Measurements from ENCODE around the gene HS3ST4.
"Not testable (repeated sequence)": the region's sequence is repeated elsewhere in the genome, so short reads cannot be mapped to it uniquely, and the experiment has no call there.

HS3ST4 gene

DNA sequence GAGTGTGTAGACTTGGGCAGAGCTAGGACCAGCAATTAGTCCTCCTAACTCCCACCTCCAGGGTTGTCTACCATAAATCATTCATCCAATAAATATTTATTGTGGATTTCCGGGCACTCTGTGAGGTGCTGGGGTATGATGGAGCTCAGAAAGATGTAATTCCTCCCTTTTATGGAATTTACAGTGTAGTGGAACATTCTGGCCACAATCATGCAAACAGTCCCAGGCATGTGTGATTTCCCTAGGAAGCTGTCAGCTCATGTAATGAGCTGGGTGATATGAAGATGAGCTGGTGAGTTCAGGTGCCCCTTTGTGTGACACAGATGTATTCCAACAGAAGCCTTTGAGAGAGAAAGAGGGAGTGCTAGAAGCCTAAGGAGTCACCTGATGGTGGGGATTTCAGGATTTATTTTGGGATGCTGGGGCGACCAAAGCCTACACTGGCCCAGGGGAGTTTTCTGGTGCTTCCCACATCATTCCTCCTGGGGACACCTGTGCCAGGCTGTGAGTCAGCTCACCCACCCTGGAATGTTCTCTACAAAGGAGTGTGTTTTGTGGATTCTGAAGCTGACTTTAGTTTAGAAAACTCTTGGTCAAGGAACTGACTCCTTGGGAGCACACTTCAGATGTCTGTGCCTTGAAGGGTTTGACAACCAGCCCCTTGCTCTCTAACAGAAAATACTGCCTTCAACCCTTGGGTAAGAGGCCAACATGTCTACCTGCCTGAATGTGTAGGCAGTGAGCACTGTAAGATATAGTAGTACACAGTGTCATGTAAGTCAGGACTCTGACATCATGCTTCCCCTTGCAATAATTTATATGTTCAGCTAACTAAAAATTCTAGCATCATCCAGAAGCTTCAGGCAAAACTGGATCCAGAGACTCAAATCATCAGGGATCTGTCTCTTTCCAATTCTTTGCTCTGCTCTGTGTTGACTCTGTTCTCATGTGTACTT is 42.9 kb downstream of the HS3ST4 start:
- DNase-seq: no peak

- no peak for DNase-seq
Measured at GRCh38 chr16:25735645-25736044, 43.9 kb downstream of the HS3ST4 start.

- no peak for DNase-seq
Measured at GRCh38 chr16:25747160-25747758, 55.5 kb downstream of the HS3ST4 start.

DNA sequence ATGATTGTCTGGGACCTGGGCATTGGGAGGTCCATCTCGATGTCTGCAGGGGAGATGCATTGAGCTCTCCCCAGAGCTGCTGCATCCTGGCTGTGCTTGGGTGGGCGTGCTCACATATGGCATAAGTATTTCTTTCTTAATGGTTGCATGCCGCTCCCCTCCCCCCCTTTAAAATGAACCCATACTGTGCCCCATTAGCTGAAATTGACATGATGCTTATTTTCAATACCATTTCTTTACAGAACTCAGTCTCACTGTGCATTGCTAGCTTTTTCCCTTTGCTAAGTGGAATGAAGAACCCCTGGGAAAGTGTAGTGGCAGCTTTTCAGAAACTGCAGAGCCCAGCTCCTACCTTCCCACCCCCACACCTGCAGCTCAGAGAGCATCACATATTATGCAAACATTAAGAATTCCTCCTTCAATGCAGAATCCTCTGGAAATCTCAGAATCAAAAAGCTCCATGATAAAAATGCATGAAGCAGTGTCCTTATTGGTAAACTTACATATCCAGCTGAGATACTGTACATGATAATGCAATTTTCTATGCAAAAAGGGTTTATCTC is 56.4 kb downstream of the HS3ST4 start:
- no peak for DNase-seq

- no peak for DNase-seq
Measured at GRCh38 chr16:25750488-25751216, 58.9 kb downstream of the HS3ST4 start.

DNA sequence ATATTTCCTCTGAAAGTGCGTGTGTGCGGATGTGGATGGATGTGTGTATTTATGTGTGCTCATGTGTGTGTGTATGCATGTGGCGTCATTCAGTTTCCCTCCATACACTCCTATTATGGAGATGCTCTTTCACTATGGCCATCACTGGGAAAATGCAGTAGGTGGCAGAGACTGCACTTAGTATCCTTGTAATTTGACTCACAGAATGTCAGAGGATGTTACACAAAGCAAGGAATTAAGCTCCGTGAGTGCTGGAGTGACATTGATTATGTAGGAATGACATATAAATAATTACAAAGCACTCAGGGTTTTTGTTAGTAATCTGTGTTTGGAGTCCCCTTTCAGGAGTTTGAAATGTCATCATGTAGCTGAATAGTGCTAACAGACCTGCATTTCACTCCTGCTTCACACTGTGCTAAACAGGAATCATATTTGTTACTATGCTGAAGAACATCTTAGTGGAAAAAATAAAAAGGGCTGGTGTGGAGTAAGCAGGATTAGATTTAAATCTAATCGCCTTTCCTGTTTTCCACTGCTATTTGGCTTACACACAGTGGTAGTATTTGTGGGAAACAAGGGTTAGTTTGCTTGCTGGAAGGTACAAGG is 59.6 kb downstream of the HS3ST4 start:
- DNase-seq: no peak

DNA sequence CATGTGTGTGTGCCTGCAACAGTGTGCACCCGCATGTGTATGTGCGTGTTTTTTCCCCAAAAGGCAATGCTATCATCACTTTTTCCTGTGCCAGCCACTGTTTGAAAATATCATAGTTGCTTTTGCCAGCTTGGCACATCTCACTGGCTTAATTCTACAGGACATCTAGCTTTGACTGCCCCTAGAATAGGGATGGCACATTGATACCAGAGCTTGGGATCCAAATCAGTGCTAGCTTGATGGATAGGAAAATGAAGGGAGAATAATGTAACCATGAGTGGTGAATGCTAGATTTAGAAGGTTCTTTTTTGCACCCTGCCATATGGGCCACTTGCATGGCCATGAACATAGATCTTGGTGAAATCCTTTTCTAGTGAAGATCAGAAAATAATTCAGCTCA is 72.7 kb downstream of the HS3ST4 start:
- DNase-seq: no peak

- no peak for DNase-seq
Measured at GRCh38 chr16:25771216-25771615, 79.5 kb downstream of the HS3ST4 start.

DNA sequence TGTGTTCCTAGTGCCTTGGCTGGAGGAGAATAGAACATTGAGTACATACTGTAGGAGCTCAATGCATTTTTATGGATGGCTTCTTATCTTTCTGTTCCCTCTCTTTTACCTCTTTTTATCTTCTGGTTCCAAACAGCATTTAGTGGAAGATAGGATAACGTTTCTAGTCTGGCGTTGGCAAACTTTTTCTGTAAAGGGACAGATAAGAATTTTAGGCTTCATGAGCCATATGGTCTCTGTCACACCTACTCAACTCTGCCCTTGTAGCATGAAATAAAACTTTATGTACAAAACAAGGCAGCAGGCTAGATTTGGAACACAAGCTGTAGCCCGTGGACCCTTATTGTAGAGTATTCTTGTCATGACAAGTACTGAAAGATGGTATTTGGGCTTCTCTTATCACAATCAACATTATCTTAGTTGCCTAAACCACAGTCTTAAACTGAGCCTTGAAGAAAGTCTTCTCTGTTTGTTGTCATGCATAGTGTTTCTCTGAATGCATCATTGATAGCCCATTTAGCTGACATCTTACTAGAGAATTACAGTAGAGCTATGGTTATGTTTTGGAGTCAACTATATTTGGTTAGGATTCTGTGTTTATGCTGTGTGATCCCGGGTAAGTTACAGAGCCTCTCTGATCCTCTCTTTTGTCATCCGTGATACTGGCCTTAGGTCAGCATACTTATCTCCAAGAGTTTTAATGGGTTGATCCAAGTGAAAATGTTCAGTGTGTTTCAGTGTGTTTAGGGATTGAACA is 80.2 kb downstream of the HS3ST4 start:
- DNase-seq: no peak

- DNase-seq: not testable (repeated sequence)
Measured at GRCh38 chr16:25776214-25776613, 84.5 kb downstream of the HS3ST4 start.

DNA sequence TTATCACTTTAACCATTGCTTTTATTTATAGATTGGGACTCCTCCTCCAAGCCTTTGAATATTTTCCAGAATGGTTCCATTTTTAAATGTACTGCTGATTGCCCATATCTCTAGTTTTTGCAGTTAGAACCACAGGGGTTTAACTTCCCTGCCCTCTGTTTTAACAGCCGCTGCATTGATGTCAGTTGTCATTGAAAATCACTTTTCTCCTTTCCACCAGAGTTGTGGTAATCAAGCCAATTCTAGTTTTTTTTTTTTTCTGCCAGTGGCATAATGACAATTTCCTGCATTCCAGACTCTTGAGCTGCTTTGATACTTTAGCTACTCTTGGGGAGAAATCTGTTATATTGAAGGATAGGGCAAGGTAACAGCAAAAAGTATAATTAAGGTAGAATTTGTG is 91.5 kb downstream of the HS3ST4 start:
- no peak for DNase-seq

GRCh38 chr16:25785361-25785760 is 93.6 kb downstream of the HS3ST4 start:
- no peak for DNase-seq

DNA sequence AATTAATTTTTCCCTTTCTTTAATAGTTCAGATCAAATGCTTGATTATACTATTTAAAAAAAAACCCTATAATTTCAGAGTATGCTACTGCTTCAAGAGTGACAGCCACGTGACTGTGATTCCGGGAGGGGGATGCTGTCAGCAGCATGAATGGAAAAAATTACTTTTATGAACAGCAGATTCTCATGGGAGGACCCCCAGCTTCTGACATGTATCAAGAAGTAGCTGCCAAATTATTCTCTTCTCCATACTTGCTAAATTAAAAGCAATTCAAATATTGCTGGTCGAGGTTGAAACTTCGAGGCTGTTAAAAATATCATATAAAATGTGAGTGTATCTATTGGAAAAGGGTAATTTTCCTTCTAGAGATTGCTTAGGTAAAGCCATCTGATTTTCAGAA is 95.0 kb downstream of the HS3ST4 start:
- DNase-seq: no peak

DNA sequence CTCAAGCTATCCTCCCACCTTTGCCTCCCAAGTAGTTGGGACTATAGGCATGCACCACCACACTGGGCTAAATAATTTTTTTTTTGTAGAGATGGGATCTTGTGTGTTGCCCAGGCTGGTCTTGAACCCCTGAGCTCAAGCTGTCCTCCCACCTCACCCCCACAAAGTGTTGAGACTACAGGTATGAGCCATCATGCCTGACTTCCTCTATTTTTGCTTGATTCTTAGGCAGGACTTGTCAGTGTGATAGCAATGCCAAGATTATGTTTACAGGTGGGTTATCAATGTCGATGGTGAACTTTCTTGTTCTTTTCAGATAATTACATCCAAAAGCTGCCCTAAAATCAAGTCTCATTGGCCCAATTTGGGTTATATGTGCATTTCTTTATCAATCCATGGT is 96.9 kb downstream of the HS3ST4 start:
- no peak for DNase-seq

DNA sequence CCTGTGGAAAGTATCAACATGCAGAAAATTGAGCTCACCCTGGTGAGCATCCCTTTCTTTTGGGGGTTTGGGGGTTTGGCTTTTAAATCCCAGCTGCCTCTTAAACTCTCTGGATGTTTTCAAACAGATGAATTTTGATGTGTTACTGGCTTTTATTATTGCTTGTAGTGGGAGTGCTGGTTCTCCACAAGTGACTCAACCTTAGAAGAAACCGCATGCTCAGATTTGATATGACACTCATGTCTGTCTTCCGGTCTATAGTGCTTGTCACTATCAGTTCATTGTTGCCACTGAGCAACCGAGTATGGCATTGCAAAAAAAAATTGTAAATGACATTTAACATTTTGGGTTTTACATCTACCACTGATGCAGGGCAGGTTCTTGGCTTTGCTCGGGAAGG is 104.5 kb downstream of the HS3ST4 start:
- no peak for DNase-seq

- no peak for DNase-seq
Measured at GRCh38 chr16:25798065-25798464, 106.3 kb downstream of the HS3ST4 start.

DNA sequence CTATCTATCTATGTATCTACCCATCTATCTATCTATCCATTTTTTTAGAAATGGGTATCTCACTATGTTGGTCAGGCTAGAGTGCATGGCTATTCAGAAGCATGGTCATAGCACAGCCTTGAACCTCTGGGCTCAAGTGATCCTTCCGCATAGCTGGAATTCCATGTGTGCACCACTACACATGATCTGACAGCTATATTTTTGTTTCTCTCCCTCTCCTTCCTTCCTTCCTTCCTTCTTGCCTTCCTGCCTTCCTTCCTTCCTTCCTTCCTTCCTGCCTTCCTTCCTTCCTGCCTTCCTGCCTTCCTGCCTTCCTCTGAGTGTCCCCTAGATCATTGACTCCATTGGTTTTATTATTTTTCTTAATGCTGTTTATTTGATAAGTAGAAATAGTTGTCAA is 108.1 kb downstream of the HS3ST4 start:
- no peak for DNase-seq

DNA sequence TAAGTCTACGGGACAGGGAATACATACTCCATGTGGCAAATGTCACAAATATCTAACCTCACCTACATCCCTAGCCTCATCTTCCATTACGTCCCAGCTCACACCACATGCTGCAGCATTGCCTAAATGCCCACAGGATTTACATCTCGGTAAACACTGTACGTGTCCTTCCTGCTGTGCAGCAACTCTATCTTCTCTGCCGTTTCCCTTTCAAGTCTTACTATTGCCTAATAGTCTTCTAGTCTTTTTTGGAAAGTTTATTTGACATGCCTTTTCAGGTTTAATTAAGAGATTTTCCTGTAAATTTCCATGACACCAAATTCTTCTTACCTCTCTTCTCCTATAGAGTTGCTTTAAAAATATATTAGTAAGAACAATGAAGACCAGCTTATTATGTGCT is 120.5 kb downstream of the HS3ST4 start:
- DNase-seq: no peak

DNA sequence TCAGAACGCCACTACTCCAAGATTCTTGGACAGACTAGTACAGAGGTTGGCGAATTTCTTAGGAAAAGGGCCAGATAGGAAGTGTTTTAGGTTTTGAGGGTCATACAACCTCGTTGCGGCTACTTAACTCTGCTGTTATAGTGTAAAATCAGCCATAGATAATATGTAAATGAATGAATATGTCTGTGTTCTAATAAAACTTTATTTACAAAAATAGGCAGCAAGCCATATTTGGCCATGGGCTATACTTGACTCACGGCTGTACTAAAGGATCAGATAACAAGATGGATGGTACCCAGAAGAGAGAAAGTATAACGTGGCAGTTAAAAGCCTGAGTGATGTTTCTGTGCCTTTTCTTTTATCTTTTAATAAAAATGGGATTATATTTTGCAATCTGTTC is 125.5 kb downstream of the HS3ST4 start:
- no peak for DNase-seq

- no peak for DNase-seq
Measured at GRCh38 chr16:25817876-25818275, 126.1 kb downstream of the HS3ST4 start.

GRCh38 chr16:25823891-25824290 is 132.1 kb downstream of the HS3ST4 start:
- DNase-seq: no peak

DNA sequence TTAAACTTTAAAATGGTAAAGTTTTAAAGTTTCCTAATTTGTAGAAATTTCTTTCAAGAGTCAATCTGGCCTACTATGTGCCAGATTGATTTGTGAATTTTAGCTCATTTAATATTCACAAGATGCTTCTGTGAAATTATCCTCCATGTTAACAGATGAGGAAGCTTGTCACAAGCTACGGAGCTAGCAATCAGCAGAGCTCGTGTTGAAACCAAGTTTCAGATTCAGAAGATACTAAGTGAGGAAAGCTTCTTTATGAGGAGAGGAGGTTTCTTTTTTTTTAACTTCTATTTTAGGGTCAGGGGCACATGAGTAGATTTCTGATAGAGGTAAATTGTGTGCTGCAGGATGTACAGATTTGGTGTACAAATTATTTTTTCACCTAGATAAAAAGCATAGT is 135.9 kb downstream of the HS3ST4 start:
- no peak for DNase-seq

Data from NCI-H1092 treated with DMSO at 0.1 percent for 48 hours (cell line).